A673 (cell line): Measurements from ENCODE around the gene FKBP4. TPM values are rescaled to one million over a fixed set of nuclear protein-coding genes. Genes with fewer than 3 reads are reported as not detected.

Source experiments
- BruUV-seq: library from RNA; stranded (reverse); fragments of 400-500 nt; replicated peaks from 2 replicates; lab custom pipeline; 2021; lab: Mats Ljungman, UMichigan
- CTCF ChIA-PET: fragments of 300-600 bp; sonication (Branson Sonifier 250); formaldehyde crosslinking; loops from one replicate; lab custom pipeline; 2022; ENCODE audit warnings: antibody characterized with exemption; lab: Charles Lee
- POLR2A ChIA-PET: fragments of 300-600 bp; sonication (Branson Sonifier 250); formaldehyde crosslinking; loops from one replicate; lab custom pipeline; 2022; ENCODE audit warnings: antibody characterized with exemption; ENCODE audit not compliant: low non-redundant PET; lab: Charles Lee
- DNase-seq: peaks from one replicate; pipeline ENCODE4 v3.0.0-alpha.2; 2015; ENCODE audit warnings: low spot score
- H3K27ac ChIP-seq: fragments of 200-600 bp; sonication (generic); 2 replicates; pipeline ENCODE4 v1.5.1; 2016; ENCODE audit warnings: mixed run types, low read depth, mild to moderate bottlenecking, mixed read lengths, antibody characterized with exemption, low read length; ENCODE audit not compliant: poor library complexity, severe bottlenecking
- H3K27me3 ChIP-seq: fragments of 200-600 bp; sonication (generic); replicated peaks from 2 replicates; pipeline ENCODE4 v1.6.1; 2017; ENCODE audit warnings: mixed run types, low read depth, mild to moderate bottlenecking, mixed read lengths, antibody characterized with exemption, low read length; ENCODE audit not compliant: insufficient read depth, poor library complexity
- H3K36me3 ChIP-seq: fragments of 200-600 bp; sonication (generic); 2 replicates; pipeline ENCODE4 v1.6.1; 2016; ENCODE audit warnings: mixed run types, mild to moderate bottlenecking, mixed read lengths, antibody characterized with exemption, low read length; ENCODE audit not compliant: insufficient read depth, poor library complexity, severe bottlenecking
- H3K4me1 ChIP-seq: fragments of 200-600 bp; sonication (generic); 2 replicates; pipeline ENCODE4 v1.6.1; 2017; ENCODE audit warnings: mixed run types, mild to moderate bottlenecking, mixed read lengths, antibody characterized with exemption, low read length; ENCODE audit not compliant: insufficient read depth, poor library complexity, severe bottlenecking
- H3K4me3 ChIP-seq: fragments of 200-600 bp; sonication (generic); 2 replicates; pipeline ENCODE4 v1.5.1; 2016; ENCODE audit warnings: low read depth, mixed run types, mild to moderate bottlenecking, mixed read lengths, low read length; ENCODE audit not compliant: poor library complexity, severe bottlenecking
- H3K9me3 ChIP-seq: fragments of 200-600 bp; sonication (generic); 2 replicates; pipeline ENCODE4 v1.6.1; 2016; ENCODE audit warnings: mixed run types, low read depth, mild to moderate bottlenecking, mixed read lengths, antibody characterized with exemption, low read length; ENCODE audit not compliant: poor library complexity, severe bottlenecking
- EZH2 ChIP-seq: fragments of 200-600 bp; sonication (generic); IDR thresholded peaks from 2 replicates; pipeline ENCODE4 v1.6.1; 2017; ENCODE audit warnings: borderline replicate concordance, low read depth, mild to moderate bottlenecking, mixed read lengths, antibody characterized with exemption, low read length; ENCODE audit not compliant: poor library complexity, severe bottlenecking
- intact Hi-C: fragments of 100-400 bp; cut with micrococcal nuclease; formaldehyde crosslinking; loops from one replicate; pipeline ENCODE4 v1.10.0; 2022; ENCODE audit not compliant: unreplicated experiment
- total RNA-seq: library from RNA; stranded (reverse); gene quantifications from 2 replicates; pipeline ENCODE4 v1.2.3, GENCODE V29; 2021
- TF ChIP-seq, protein P1 (sequence below): fragments of 300-800, 200-600 bp; sonication (generic); conservative IDR thresholded peaks from 2 replicates; pipeline ENCODE4 v1.5.1; 2017; ENCODE audit warnings: low read depth, mild to moderate bottlenecking, antibody characterized with exemption, low read length, moderate library complexity, mixed read lengths

Gene FKBP4
- total RNA-seq, 1 experiment from 2014 or later: 196 TPM

DNA sequence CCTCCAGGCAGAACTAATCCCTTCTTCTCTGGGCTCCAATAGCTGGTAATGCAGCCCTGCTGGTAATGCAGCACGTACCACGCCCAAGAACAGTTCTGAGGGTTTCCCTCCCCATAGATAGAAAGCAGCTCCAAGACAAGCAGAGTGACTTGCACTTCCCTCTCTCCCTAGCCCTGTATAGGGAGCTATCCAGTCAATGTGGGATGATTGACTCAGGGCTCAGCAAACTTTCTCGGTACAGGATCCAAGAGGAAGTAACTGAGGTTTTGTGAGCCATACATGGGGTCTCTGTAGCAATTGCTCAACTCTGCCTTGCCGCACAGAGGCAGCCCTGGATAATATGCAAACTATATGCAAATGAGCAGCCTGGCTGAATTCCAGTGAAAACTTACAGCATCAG is 15.5 kb upstream of the FKBP4 start:
- H3K4me1 ChIP-seq: no peaks in the 10 kb centered on the region
- no peaks in the 10 kb centered on the region for H3K36me3 ChIP-seq
- peaks cover 4% of the 10 kb centered on the region for H3K27me3 ChIP-seq
- intact Hi-C loops: no loop called here
- CTCF ChIA-PET: no interaction called here
- H3K27ac ChIP-seq: no peak overlapping the region
- BruUV-seq: no TSS peak
- no peak for DNase-seq
- POLR2A ChIA-PET: no interaction called here
- H3K4me3 ChIP-seq: no peak overlapping the region
- no peak for TF ChIP-seq EZH2
- TF ChIP-seq, protein P1, sequence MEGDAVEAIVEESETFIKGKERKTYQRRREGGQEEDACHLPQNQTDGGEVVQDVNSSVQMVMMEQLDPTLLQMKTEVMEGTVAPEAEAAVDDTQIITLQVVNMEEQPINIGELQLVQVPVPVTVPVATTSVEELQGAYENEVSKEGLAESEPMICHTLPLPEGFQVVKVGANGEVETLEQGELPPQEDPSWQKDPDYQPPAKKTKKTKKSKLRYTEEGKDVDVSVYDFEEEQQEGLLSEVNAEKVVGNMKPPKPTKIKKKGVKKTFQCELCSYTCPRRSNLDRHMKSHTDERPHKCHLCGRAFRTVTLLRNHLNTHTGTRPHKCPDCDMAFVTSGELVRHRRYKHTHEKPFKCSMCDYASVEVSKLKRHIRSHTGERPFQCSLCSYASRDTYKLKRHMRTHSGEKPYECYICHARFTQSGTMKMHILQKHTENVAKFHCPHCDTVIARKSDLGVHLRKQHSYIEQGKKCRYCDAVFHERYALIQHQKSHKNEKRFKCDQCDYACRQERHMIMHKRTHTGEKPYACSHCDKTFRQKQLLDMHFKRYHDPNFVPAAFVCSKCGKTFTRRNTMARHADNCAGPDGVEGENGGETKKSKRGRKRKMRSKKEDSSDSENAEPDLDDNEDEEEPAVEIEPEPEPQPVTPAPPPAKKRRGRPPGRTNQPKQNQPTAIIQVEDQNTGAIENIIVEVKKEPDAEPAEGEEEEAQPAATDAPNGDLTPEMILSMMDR: no peak
- no peaks in the 10 kb centered on the region for H3K9me3 ChIP-seq

DNA sequence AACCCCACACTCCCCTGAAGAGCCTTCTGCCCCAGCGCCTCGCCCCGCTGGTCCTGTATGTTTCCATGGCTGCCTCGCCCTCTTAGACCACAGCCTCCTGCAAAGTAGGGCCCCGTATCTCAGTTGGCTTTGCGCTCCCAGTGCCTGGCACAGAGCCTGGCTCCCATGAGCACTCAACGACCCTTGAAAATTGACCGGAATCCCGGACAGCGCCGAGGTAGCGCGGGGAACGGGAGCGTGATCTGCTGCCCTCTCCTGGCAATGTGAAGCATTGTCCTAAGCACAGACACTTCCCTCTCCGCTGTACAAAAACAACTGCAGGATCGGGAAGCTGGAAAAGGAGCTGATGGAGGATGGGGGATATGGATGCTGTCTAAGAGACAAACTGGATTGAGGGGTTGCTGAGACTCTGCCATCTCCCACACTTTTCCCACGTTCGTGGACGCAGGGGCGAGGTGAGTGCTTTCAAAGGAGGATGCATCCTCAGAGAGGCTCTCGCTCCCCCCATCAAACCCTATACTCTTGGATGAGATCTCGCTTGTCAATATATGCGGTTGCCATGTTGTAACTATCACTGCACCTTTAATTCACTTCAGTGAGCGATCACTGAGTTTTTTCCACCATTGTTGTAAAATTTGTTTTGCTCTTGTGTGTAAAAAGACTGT is 10.7 kb upstream of the FKBP4 start:
- no peak for TF ChIP-seq EZH2
- TF ChIP-seq, protein P1: peak; percentile 96
- Histone ChIP-seq H3K27me3 (peaks cover 12% of the 10 kb centered on the region), H3K36me3 (no peaks in the 10 kb centered on the region), H3K4me3 (peak overlapping the region; percentile 35), H3K4me1 (no peaks in the 10 kb centered on the region), H3K27ac (no peak overlapping the region), H3K9me3 (no peaks in the 10 kb centered on the region)
- BruUV-seq: no TSS peak
- DNase-seq: peak; percentile 69
- POLR2A ChIA-PET: no interaction called here
- intact Hi-C loops: loop anchor here (1.0 to 5.0 kb wide), 2 partner anchors 47 to 101 kb away; no protein-coding TSS in a partner anchor
- CTCF ChIA-PET: interaction anchor here (0.5 to 1.7 kb wide), 11 partner anchors 9 to 159 kb away, joined by 3 to 14 read pairs (median 3); no protein-coding TSS in a partner anchor

DNA sequence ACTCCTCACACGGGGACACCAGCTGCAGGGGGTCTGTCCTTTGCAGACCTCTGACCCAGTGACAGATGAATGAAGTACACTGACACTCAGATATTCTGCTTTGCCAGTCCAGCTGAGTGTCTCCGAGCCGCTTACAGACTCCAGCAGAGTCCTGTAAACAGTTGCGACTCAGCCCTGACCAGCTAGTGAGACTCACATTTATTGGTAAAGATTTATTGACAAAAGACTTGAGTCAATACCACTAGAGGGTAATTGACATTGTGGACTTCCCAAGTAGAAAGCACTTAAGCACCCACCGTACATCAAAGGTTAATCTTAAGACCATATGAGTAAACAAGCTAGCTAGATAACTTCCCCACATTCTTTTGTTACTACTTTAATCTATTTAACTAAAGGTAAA is 9.8 kb upstream of the FKBP4 start:
- DNase-seq: no peak
- no peaks in the 10 kb centered on the region for H3K4me1 ChIP-seq
- no peaks in the 10 kb centered on the region for H3K9me3 ChIP-seq
- H3K27me3 ChIP-seq: peaks cover 12% of the 10 kb centered on the region
- no peaks in the 10 kb centered on the region for H3K36me3 ChIP-seq
- H3K4me3 ChIP-seq: no peak overlapping the region
- H3K27ac ChIP-seq: no peak overlapping the region
- CTCF ChIA-PET: interaction anchor here (0.9 kb wide), 1 partner anchor 8 kb away, joined by 5 read pairs; no protein-coding TSS in a partner anchor
- POLR2A ChIA-PET: no interaction called here
- BruUV-seq: no TSS peak
- intact Hi-C loops: no loop called here
- TF ChIP-seq, protein P1: no peak
- no peak for TF ChIP-seq EZH2
